ENCODE results near the gene ACBD5. TPM values are rescaled to one million over a fixed set of nuclear protein-coding genes. Genes with fewer than 3 reads are reported as not detected.

Gene ACBD5
- total and polyA plus RNA-seq, 4 donors: 12.6 to 39.7 (median 17.1) TPM

GRCh38 chr10:27244976-27245375 is 4.4 kb upstream of the ACBD5 start:
- Histone ChIP-seq H3K27me3 (ENCODE audit: control insufficient read depth in 4 of 4, insufficient read depth in 4 of 4, low read length in 3 of 4) (no peaks in the 10 kb centered on the region), H3K4me1 (ENCODE audit: control insufficient read depth in 4 of 4, insufficient read depth in 4 of 4, low read length in 3 of 4) (peaks cover 0 to 13% (median 9%) of the 10 kb centered on the region in 4 donors), H3K36me3 (ENCODE audit: control insufficient read depth in 4 of 4, insufficient read depth in 3 of 4, low read depth in 1 of 4, low read length in 3 of 4) (no peaks in the 10 kb centered on the region), H3K27ac (ENCODE audit: low read depth in 1 of 2, low read length in 2 of 2) (no peak overlapping the region), H3K9ac (ENCODE audit: low read depth in 1 of 2, low read length in 2 of 2) (no peak overlapping the region), H3K4me3 (ENCODE audit: low read depth in 1 of 3, low read length in 3 of 3) (no peak overlapping the region), H3K9me3 (ENCODE audit: control insufficient read depth in 4 of 4, low read length in 3 of 4) (no peaks in the 10 kb centered on the region)
- 2% methylated on average over 1 of the region's 1 CpG for WGBS
- no peak for DNase-seq (ENCODE audit: low spot score)
- TF ChIP-seq, protein P1, sequence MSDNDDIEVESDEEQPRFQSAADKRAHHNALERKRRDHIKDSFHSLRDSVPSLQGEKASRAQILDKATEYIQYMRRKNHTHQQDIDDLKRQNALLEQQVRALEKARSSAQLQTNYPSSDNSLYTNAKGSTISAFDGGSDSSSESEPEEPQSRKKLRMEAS (IDR thresholded peaks at IDR 0.05): no peak
- TF ChIP-seq HNF4G (IDR thresholded peaks at IDR 0.05): no peak
- no peak for TF ChIP-seq YY1 (IDR thresholded peaks at IDR 0.05)
- TF ChIP-seq, protein P2, sequence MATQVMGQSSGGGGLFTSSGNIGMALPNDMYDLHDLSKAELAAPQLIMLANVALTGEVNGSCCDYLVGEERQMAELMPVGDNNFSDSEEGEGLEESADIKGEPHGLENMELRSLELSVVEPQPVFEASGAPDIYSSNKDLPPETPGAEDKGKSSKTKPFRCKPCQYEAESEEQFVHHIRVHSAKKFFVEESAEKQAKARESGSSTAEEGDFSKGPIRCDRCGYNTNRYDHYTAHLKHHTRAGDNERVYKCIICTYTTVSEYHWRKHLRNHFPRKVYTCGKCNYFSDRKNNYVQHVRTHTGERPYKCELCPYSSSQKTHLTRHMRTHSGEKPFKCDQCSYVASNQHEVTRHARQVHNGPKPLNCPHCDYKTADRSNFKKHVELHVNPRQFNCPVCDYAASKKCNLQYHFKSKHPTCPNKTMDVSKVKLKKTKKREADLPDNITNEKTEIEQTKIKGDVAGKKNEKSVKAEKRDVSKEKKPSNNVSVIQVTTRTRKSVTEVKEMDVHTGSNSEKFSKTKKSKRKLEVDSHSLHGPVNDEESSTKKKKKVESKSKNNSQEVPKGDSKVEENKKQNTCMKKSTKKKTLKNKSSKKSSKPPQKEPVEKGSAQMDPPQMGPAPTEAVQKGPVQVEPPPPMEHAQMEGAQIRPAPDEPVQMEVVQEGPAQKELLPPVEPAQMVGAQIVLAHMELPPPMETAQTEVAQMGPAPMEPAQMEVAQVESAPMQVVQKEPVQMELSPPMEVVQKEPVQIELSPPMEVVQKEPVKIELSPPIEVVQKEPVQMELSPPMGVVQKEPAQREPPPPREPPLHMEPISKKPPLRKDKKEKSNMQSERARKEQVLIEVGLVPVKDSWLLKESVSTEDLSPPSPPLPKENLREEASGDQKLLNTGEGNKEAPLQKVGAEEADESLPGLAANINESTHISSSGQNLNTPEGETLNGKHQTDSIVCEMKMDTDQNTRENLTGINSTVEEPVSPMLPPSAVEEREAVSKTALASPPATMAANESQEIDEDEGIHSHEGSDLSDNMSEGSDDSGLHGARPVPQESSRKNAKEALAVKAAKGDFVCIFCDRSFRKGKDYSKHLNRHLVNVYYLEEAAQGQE (IDR thresholded peaks at IDR 0.05): no peak
- TF ChIP-seq JUND (IDR thresholded peaks at IDR 0.05): no peak
- TF ChIP-seq FOXA2 (IDR thresholded peaks at IDR 0.05): no peak
- no peak for TF ChIP-seq CTCF (IDR thresholded peaks at IDR 0.05; ENCODE audit: low read depth, low read length, missing input control)

GRCh38 chr10:27242951-27243551 is 2.5 kb upstream of the ACBD5 start:
- Histone ChIP-seq H3K27ac (ENCODE audit: low read depth in 1 of 2, low read length in 2 of 2) (peak overlapping the region; percentile 92 to 96), H3K9me3 (ENCODE audit: control insufficient read depth in 4 of 4, low read length in 3 of 4) (no peaks in the 10 kb centered on the region), H3K4me1 (ENCODE audit: control insufficient read depth in 4 of 4, insufficient read depth in 4 of 4, low read length in 3 of 4) (peaks cover 5 to 19% (median 15%) of the 10 kb centered on the region in 4 donors), H3K27me3 (ENCODE audit: control insufficient read depth in 4 of 4, insufficient read depth in 4 of 4, low read length in 3 of 4) (no peaks in the 10 kb centered on the region), H3K9ac (ENCODE audit: low read depth in 1 of 2, low read length in 2 of 2) (peak overlapping the region; percentile 55 to 96), H3K4me3 (ENCODE audit: low read depth in 1 of 3, low read length in 3 of 3) (peak overlapping the region; percentile 79 to 95 (median 80)), H3K36me3 (ENCODE audit: control insufficient read depth in 4 of 4, insufficient read depth in 3 of 4, low read depth in 1 of 4, low read length in 3 of 4) (no peaks in the 10 kb centered on the region)
- WGBS: 28% methylated on average over 12 of the region's 12 CpGs
- TF ChIP-seq, protein P1 (IDR thresholded peaks at IDR 0.05): peak; percentile 70
- TF ChIP-seq JUND (IDR thresholded peaks at IDR 0.05) (no peak), TAF1 (conservative IDR thresholded peaks at IDR 0.05) (peak; percentile 49), RXRA (IDR thresholded peaks at IDR 0.05) (no peak), EGR1 (IDR thresholded peaks at IDR 0.05; ENCODE audit: low read depth in 2 of 2) (peak in 1 of 2 donors; percentile 61), ZBTB33 (IDR thresholded peaks at IDR 0.05) (no peak), YY1 (IDR thresholded peaks at IDR 0.05) (no peak), HNF4A (conservative IDR thresholded peaks at IDR 0.05) (peak; percentile 8 to 22), SP1 (IDR thresholded peaks at IDR 0.05) (no peak), NR2F2 (IDR thresholded peaks at IDR 0.05) (no peak), FOXA1 (IDR thresholded peaks at IDR 0.05) (no peak), FOXA2 (IDR thresholded peaks at IDR 0.05) (no peak), GABPA (IDR thresholded peaks at IDR 0.05 in 1 of 2, conservative IDR thresholded peaks at IDR 0.05 in 1 of 2) (peak; percentile 54 to 86), HNF4G (IDR thresholded peaks at IDR 0.05) (no peak)
- TF ChIP-seq, protein P3, sequence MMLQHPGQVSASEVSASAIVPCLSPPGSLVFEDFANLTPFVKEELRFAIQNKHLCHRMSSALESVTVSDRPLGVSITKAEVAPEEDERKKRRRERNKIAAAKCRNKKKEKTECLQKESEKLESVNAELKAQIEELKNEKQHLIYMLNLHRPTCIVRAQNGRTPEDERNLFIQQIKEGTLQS (IDR thresholded peaks at IDR 0.05): no peak
- DNase-seq (ENCODE audit: low spot score): peak; percentile 61

Data from liver (tissue), 9 donors.